ENCODE data around the gene TMEM109.
"Not testable (repeated sequence)": the region's sequence is repeated elsewhere in the genome, so short reads cannot be mapped to it uniquely, and the experiment has no call there.

TMEM109 gene

DNA sequence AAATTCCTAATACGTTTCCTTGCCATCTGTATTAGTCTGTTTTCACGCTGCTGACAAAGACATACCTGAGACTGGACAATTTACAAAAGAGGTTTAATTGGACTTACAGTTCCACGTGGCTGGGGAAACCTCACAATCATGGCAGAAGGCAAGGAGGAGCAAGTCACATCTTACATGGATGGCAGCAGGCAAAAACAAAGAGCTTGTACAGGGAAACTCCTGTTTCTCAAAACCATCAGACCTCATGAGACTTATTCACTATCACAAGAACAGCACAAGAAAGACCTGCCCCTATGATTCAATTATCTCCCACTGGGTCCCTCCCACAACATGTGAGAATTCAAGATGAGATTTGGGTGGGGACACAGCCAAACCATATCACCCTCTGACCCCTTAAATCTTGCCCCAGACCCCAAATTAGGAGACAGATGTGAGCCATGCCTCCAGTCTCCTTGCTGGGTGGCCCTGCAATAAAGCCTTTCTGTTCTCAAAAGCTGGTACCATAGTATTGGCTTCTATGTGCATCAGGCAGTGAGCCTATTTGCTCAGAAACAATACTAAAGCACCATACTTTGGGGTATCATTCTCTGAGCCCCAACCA is 4.2 kb upstream of the TMEM109 start:
- in situ Hi-C loops (cut with MboI; ENCODE audit: low sequenced_read_pairs), result not testable (repeated sequence)

DNA sequence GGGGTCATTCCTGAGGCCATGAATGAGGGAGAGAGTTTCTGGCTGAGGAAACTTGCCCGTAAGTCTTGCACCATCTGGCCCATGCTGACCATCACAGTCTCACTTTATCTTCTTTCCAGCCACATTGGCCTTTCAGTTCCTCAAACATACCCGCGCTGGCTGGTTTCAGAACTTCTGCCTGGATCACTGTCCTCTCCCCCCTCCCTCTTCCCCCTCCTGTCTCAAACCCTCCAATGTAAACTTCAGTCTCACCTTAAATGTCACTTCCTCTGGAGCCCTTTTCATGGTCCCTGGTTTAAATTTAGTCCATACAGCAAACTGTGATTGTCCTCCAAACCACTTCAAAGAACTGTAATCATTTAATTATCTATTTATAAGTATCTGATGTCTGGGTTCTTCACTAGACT is 3.7 kb upstream of the TMEM109 start:
- in situ Hi-C loops (cut with MboI; ENCODE audit: low sequenced_read_pairs), result no loop called here

GRCh38 chr11:60910711-60911380 is 3.1 kb upstream of the TMEM109 start:
- in situ Hi-C loops (cut with MboI; ENCODE audit: low sequenced_read_pairs), result no loop called here

GRCh38 chr11:60912223-60912850 is 1.6 kb upstream of the TMEM109 start:
- in situ Hi-C loops (cut with MboI; ENCODE audit: low sequenced_read_pairs), result no loop called here

DNA sequence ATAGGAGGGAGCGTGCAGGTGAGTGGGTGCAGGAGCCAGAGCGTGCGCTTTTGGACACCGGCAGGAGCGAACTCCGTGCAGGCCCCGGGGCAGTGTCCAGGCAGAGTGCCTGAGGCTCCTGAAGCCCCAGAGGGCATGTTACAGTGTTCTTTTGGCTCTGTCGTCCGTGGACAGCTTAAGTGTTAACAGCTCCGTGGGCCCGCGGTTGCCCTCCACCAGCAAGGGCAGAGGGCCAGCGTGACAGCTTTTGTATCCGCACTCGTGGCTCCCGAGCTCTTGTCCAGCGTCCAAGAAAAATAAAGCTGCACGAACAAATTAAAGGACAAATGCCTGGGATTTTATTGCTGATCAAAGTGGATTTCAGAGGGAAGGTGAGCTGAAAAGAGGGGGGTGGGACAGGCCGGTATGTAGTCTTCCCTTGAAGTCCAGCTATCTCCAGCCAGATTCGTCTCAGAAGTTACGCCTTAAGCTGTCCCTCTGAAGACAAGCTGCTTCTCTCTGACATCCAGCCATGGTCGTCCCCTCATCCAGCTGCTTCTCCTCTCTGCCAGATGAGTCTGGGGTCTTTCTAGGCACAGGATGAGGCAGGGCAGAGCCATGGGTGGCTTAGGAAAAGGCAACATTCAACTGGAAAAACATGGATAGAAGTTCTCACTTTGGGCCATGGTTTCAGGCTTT is 968 bp upstream of the TMEM109 start:
- in situ Hi-C loops (cut with MboI; ENCODE audit: low sequenced_read_pairs), result no loop called here

DNA sequence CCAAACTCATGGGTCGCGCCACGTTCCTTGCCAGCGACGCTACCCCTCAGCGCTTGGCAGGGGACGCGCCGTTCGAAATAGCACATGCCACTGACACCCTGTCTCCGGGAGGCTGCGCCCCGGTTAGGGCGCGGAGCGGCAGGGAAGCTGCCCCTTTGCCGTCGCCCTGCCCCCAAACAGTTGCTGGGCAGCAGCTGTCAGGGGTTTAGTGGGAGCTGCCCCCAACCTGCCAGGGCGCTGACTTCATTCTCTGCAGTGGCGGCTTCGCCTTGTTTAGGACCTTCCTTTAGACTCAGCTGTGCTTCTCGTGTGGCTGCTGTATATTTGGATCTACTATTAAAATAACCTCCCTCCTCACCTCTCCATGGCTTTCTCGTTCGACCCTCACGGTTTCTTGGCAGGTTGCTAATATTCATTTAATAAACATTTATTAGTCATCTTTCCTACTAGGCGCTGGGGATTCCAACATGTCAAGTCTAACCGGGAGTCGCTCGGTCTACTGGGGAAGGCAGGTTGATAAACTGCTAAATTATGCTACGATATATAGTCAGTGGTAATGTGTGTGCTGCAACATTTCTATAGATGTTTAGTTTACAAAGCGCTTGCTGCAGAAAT is 782 bp downstream of the TMEM109 start:
- in situ Hi-C loops (cut with MboI; ENCODE audit: low sequenced_read_pairs), result no loop called here

GRCh38 chr11:60915248-60915914 is 1.4 kb downstream of the TMEM109 start:
- in situ Hi-C loops (cut with MboI; ENCODE audit: low sequenced_read_pairs), result no loop called here

GRCh38 chr11:60916669-60917206 is 2.8 kb downstream of the TMEM109 start:
- in situ Hi-C loops (cut with MboI; ENCODE audit: low sequenced_read_pairs), result no loop called here

GRCh38 chr11:60917267-60917666 is 3.3 kb downstream of the TMEM109 start:
- in situ Hi-C loops (cut with MboI; ENCODE audit: low sequenced_read_pairs), result no loop called here

DNA sequence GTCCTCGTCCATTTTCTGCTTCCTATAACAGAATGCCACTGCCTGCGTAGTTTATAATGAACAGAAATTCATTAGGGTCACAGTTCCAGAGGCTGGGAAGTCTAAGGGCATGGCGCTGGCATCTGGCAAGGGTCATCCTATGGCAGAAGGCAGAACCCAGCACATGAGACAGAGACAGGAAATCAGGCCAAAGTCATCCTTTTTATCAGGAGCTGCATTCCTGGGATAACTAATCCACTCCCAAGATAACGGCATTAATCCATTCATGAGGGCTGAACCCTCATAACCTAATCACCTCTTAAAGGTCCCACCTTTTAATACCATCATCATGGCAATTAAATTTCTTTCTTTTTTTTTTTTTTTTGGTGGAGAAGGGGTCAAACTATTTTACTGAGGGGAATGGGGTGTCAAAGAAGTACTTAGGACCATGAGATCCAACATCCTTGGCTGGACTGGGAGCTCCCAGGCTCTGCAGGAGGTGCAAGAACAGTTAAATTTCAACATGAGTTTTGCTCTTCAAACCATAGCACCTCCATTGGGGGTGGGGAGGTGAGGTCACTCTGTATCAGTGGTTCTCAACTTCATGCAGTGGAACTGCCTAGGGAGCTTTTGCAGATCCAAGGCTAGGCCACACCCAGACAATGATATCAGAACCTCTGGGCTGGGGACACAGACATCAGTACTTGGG is 4.4 kb downstream of the TMEM109 start:
- in situ Hi-C loops (cut with MboI; ENCODE audit: low sequenced_read_pairs), result no loop called here

DNA sequence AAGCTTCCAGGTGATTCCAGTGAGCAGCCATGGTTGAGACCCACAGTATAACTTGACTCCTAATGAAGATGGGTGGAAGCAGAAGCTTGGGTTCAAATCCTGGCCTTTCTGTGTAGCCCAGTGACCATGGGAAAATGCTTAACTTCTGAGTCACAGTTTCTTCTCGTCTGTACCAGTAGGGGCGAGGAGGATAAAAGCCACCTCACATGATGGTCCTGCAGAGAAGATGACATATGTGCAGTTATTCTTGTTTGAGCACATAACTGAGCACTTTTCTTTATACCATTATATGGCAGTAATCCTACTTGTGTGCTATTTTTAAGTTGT is 4.9 kb downstream of the TMEM109 start:
- in situ Hi-C loops (cut with MboI; ENCODE audit: low sequenced_read_pairs), result no loop called here

- in situ Hi-C loops (cut with MboI; ENCODE audit: low sequenced_read_pairs), result no loop called here
These were observed 5.4 kb downstream of the TMEM109 start for GRCh38 chr11:60919320-60919719.

GRCh38 chr11:60919956-60920355 is 6.0 kb downstream of the TMEM109 start:
- in situ Hi-C loops (cut with MboI; ENCODE audit: low sequenced_read_pairs), result no loop called here

GRCh38 chr11:60921259-60921658 is 7.3 kb downstream of the TMEM109 start:
- in situ Hi-C loops (cut with MboI; ENCODE audit: low sequenced_read_pairs), result no loop called here

DNA sequence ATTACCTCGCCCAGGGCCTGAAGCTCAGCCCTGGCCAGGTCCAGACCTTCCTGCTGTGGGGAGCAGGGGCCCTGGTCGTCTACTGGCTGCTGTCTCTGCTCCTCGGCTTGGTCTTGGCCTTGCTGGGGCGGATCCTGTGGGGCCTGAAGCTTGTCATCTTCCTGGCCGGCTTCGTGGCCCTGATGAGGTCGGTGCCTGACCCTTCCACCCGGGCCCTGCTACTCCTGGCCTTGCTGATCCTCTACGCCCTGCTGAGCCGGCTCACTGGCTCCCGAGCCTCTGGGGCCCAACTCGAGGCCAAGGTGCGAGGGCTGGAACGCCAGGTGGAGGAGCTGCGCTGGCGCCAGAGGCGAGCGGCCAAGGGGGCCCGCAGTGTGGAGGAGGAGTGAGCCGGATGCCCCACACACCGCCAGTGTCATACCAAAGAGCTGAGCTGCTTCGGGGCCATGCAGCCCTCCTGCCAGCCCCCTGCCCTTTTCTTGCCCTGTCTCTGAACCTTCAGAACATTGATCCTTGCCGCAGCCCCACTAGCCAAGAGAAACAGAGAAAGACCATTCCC is 7.9 kb downstream of the TMEM109 start:
- in situ Hi-C loops (cut with MboI; ENCODE audit: low sequenced_read_pairs), result no loop called here

DNA sequence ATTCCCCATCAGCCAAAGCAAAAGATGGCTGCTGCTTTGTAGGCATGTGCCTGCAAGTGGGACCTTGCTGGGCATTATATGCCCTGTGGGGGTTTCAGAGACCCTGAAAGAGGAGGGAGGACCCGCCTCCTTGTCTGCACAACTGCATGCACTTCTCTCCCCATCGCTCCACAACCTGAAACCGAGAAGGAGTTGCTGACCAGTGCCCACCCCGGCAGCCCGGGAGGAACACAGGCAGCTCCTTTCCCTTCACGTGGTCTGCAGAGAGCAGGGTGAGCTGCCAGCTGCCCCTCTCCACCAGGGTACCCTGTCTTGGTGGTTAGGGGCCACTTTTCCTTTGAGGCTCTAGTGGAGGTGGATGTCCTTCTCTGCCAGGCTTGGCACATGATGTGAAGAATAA is 8.9 kb downstream of the TMEM109 start:
- in situ Hi-C loops (cut with MboI; ENCODE audit: low sequenced_read_pairs), result no loop called here

DNA sequence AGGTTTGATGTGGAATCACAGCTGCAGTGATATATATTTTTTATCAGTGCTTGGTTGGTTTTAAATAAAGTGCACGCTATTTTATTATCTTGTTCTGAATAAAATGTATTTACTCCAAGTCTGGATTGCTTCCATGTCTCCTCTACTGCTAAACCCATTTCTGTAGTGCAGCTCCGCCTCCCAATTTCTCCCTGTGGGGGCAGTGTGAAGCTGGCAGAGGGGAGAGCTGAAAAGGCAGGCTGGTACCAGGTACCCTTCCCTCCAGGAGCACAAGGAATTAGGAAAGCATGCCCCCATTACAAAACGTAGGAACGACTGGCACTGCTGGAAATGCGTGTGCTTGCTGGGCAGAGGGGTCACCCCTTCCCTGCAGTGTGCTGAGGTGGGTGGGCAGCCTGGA is 9.4 kb downstream of the TMEM109 start:
- in situ Hi-C loops (cut with MboI; ENCODE audit: low sequenced_read_pairs), result no loop called here

DNA sequence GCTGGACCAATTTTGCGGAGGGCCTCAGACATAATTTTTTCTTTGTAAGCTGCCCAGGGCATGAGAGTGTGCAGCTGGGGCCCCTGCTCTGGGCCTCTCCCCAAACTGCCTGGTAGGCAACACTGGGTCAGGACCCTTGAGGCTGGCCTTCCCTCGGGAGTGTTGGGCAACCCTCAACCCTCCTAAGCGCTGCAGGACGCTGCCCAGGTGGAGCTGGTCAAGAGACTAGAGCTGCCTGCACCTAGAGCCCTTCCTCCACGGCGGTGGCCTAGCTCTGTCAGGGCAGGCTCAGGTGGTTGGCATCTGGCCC is 9.8 kb downstream of the TMEM109 start:
- in situ Hi-C loops (cut with MboI; ENCODE audit: low sequenced_read_pairs), result no loop called here

DNA sequence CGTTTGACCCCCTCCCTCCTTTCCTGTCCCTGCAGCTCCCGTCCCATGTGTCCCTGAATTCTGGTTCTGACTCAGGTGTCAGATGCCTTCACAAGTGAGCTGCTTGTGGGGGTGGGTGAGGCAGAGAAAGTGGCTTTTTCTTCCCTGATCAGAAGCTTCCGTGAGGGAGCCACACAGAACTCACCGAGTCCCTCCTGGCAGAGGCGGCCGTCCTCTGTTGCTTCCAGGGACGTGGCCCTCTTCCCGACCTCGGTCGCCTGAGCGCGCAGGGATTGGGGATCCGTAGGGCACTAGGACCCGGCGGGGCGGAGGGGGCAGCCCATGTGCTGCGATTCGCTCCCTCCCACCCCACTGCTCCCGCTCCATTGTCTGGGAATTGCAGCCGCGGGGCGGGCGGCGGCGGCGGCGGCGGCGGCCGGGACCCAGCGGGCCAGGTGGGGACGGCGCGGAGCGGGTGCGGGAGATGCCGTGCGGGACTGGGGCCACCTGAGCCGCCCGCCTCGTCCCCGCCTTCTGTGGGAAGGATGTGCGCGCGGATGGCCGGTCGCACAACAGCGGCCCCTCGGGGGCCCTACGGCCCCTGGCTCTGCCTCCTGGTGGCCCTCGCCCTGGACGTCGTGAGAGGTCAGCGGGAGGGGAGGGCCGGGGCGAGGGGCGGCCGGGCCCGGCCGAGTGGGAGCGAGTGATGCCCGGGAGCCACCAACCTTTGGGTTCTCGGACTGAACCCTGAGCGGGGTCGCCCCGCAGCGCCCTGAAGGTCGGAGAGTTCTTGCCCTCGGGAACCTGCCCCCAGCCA is 10.3 kb downstream of the TMEM109 start, which contains the start of gene TMEM132A:
TMEM132A (plus strand) TSS at position 351 of the 796 bp plus-strand sequence; CDS start at position 525, 174 bp downstream.
- in situ Hi-C loops (cut with MboI; ENCODE audit: low sequenced_read_pairs), result no loop called here
